Measurements from ENCODE around the gene TMEM123. TPM values are rescaled to one million over a fixed set of nuclear protein-coding genes. Genes with fewer than 3 reads are reported as not detected.

Gene TMEM123
- total and polyA plus RNA-seq, 2 donors (not counting 1 experiment from before 2014, with no cell fraction given): 36.7 to 422 TPM

DNA sequence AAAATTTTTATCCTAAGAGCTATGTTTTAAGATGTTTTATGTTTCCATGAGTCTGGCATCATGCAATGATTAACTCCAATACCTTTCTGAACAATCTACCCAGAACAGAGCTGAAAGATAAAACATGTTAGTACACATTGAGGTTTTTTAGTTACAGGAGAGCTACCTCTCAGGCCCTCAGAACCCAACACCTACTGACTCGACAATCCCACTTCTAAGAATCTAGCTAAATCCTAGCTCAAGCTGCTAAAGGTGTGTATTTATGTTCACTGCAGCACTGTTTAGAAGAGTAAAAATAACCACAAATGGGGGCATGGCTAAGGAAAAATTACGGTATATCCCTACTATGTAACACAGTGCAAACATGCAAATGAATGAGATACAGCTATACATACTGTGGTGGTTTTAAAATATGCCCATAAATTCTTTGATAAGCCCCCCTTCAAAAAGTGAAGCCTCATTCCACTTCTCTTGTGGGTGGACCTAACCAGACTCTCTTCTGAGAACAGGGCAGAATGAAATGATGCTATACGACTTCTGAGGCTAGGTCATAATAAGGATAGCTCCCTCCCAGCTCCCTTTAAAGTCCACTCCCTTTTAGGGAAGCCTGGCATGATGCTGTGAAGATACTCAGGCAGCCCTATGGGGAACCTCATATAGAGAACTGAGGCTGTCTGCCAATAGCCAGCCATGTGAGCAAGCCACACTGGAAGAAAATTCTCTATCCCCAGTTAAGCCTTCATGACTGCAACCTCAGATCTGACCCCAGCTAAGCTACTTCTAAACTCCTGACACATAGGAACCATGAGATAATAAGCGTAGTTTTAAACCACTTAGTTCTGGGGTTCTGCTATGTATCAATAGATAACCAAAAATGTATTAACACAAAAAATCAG, 29.5 kb downstream of the TMEM123 start:
- Histone ChIP-seq H3K27ac (ENCODE audit: low read length in 2 of 2) (peak overlapping the region in 1 of 2 donors; percentile 4), H3K9me3 (ENCODE audit: control extremely low read depth in 1 of 3, control insufficient read depth in 2 of 3, insufficient read depth in 1 of 3, low read length in 2 of 3) (no peaks in the 10 kb centered on the region), H3K79me2 (ENCODE audit: control insufficient read depth, insufficient read depth, low read length) (peaks cover 73% of the 10 kb centered on the region), H3K4me3 (ENCODE audit: control extremely low read depth in 1 of 5, extremely low read depth in 1 of 5, insufficient read depth in 1 of 5, low read depth in 2 of 5, low read length in 4 of 5) (no peak overlapping the region), H3K4me2 (replicated peaks; ENCODE audit: low read depth, low read length, poor library complexity, severe bottlenecking) (no peak overlapping the region), H2AFZ (ENCODE audit: insufficient read depth, low read depth, low read length, poor library complexity, severe bottlenecking) (no peak overlapping the region), H3K36me3 (replicated peaks in 1 of 2; ENCODE audit: control extremely low read depth in 1 of 2, control insufficient read depth in 1 of 2, extremely low read depth in 1 of 2, insufficient read depth in 2 of 2, low read length in 1 of 2) (peaks cover 3 to 4% of the 10 kb centered on the region in 2 experiments), H4K20me1 (ENCODE audit: control insufficient read depth, insufficient read depth, low read length, poor library complexity, severe bottlenecking) (peaks cover 22% of the 10 kb centered on the region), H3K9ac (ENCODE audit: low read length) (no peak overlapping the region), H3K27me3 (replicated peaks in 1 of 4; ENCODE audit: control extremely low read depth in 1 of 4, control insufficient read depth in 3 of 4, insufficient read depth in 4 of 4, low read length in 3 of 4) (no peaks in the 10 kb centered on the region), H3K4me1 (ENCODE audit: control insufficient read depth in 2 of 2, insufficient read depth in 2 of 2, low read length in 2 of 2) (peaks cover 0 to 3% of the 10 kb centered on the region in 2 donors)
- TF ChIP-seq EZH2 (IDR thresholded peaks at IDR 0.05; ENCODE audit: borderline replicate concordance, insufficient read depth, low read depth, low read length, poor library complexity, severe bottlenecking) (no peak), CTCF (IDR thresholded peaks at IDR 0.05) (no peak)
- H3K27me3 Mint-ChIP-seq: no peaks in the 10 kb centered on the region
- no peak overlapping the region for H3K27ac Mint-ChIP-seq
- ATAC-seq (ENCODE audit: low read depth) (peak; percentile 21), DNase-seq (no peak)
- ChIA-PET POLR2A (no interaction called here), CTCF (interaction anchor here (0.8 to 1.5 kb wide), 6 partner anchors 29 to 81 kb away, joined by 3 to 8 read pairs (median 4); no protein-coding TSS in a partner anchor)
- peaks cover 51% of the 10 kb centered on the region for H3K4me1 Mint-ChIP-seq
- no peaks in the 10 kb centered on the region for H3K9me3 Mint-ChIP-seq (ENCODE audit: insufficient read depth)
- 80% methylated on average over 1 of the region's 4 CpGs for WGBS (ENCODE audit: insufficient coverage)
- intact Hi-C loops (cut with micrococcal nuclease): no loop called here
- H3K4me3 Mint-ChIP-seq: no peak overlapping the region

DNA sequence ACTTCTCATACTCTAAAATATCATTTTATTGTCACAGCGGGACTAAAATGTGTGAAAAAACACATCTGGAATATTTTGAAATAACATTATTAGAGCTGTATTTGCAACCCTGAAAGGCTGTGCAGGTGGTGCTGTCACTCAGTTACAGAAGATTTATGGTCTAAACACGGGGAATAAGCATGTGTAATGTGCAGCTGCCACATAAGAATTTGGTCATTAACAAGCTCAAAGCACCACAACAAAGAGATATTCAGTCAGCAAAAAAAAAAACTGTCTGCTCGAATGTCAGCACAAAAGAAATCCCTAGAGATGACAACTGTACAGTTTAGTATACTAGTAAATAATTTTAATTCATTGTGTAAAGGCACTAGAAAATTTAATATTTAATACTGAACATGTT, 31.3 kb downstream of the TMEM123 start:
- Histone ChIP-seq H3K4me2 (replicated peaks; ENCODE audit: low read depth, low read length, poor library complexity, severe bottlenecking) (no peak overlapping the region), H3K79me2 (ENCODE audit: control insufficient read depth, insufficient read depth, low read length) (peaks cover 84% of the 10 kb centered on the region), H3K4me3 (ENCODE audit: control extremely low read depth in 1 of 5, extremely low read depth in 1 of 5, insufficient read depth in 1 of 5, low read depth in 2 of 5, low read length in 4 of 5) (no peak overlapping the region), H3K27me3 (replicated peaks in 1 of 4; ENCODE audit: control extremely low read depth in 1 of 4, control insufficient read depth in 3 of 4, insufficient read depth in 4 of 4, low read length in 3 of 4) (no peaks in the 10 kb centered on the region), H3K9ac (ENCODE audit: low read length) (no peak overlapping the region), H3K36me3 (replicated peaks in 1 of 2; ENCODE audit: control extremely low read depth in 1 of 2, control insufficient read depth in 1 of 2, extremely low read depth in 1 of 2, insufficient read depth in 2 of 2, low read length in 1 of 2) (peaks cover 3 to 4% of the 10 kb centered on the region in 2 experiments), H3K27ac (ENCODE audit: low read length in 2 of 2) (no peak overlapping the region), H4K20me1 (ENCODE audit: control insufficient read depth, insufficient read depth, low read length, poor library complexity, severe bottlenecking) (peaks cover 28% of the 10 kb centered on the region), H3K4me1 (ENCODE audit: control insufficient read depth in 2 of 2, insufficient read depth in 2 of 2, low read length in 2 of 2) (peaks cover 7 to 10% of the 10 kb centered on the region in 2 donors), H3K9me3 (ENCODE audit: control extremely low read depth in 1 of 3, control insufficient read depth in 2 of 3, insufficient read depth in 1 of 3, low read length in 2 of 3) (peaks cover 0 to 3% (median 0%) of the 10 kb centered on the region in 3 donors), H2AFZ (ENCODE audit: insufficient read depth, low read depth, low read length, poor library complexity, severe bottlenecking) (no peak overlapping the region)
- intact Hi-C loops (cut with micrococcal nuclease): no loop called here
- Mint-ChIP-seq H3K27me3 (no peaks in the 10 kb centered on the region), H3K4me3 (no peak overlapping the region), H3K9me3 (ENCODE audit: insufficient read depth) (peaks cover 3% of the 10 kb centered on the region), H3K4me1 (peaks cover 64% of the 10 kb centered on the region), H3K27ac (no peak overlapping the region)
- TF ChIP-seq EZH2 (IDR thresholded peaks at IDR 0.05; ENCODE audit: borderline replicate concordance, insufficient read depth, low read depth, low read length, poor library complexity, severe bottlenecking) (no peak), CTCF (IDR thresholded peaks at IDR 0.05) (no peak)
- DNase-seq (no peak), ATAC-seq (ENCODE audit: low read depth) (no peak)
- ChIA-PET POLR2A (no interaction called here), CTCF (interaction anchor here (1.3 to 1.8 kb wide), 2 partner anchors 75 to 79 kb away, joined by 3 to 6 read pairs; no protein-coding TSS in a partner anchor)
- WGBS (ENCODE audit: insufficient coverage): no CpG with 5 or more reads among the region's 3 CpGs

Measured in B cell (primary cell).